NB4 (cell line): Measurements from ENCODE around the gene CISD3.

ENCODE experiments used
- POLR2A ChIP-seq: IDR thresholded peaks from 2 replicates; pipeline ENCODE4 v1.6.1; 2011; ENCODE audit warnings: mild to moderate bottlenecking; ENCODE audit not compliant: insufficient read length; ENCODE audit errors: extremely low read depth
- TF ChIP-seq, protein P1 (sequence below): IDR thresholded peaks from one replicate; pipeline ENCODE4 v1.5.1; 2012; ENCODE audit warnings: low read depth, low read length

DNA sequence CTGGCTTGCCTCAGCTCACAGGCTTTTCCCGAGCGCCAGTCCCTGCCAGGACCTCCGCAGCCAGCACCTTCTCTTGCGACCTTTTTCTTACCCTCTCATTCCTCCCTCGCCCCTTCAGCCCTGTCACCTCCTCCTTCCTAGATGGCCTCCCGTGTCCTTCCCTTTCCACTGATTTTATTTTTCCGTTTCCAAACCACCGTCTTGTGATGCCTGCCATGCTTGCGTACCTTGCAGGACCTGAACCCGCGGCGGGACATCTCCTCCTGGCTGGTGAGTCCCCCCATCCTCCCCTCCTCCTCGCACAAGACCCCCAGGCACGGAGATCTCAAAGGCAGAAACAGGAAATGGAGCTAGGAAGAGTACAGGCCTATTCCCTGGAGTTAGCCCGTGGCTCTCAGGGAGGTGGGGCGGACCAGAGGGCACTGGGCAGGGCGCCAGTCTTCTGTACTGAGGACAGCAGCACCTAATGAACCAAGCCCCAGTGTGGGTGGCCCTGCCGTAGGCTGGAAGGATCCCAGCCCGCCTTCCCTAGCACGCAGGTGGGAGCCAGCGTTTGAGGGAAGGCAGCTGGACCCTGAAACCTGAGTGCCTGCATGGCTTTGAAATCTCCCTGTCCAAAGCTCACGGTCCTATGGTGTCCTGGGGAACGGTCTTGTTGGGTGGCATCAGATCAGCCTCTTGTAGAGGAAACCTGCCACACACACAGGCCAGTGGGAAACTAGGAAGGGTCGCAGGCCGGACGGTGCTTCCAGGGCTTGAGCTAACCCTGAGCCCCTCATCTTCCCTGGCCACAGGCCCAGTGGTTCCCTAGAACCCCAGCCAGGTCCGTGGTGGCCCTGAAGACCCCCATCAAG, 612 bp downstream of the CISD3 start:
- TF ChIP-seq, protein P1, sequence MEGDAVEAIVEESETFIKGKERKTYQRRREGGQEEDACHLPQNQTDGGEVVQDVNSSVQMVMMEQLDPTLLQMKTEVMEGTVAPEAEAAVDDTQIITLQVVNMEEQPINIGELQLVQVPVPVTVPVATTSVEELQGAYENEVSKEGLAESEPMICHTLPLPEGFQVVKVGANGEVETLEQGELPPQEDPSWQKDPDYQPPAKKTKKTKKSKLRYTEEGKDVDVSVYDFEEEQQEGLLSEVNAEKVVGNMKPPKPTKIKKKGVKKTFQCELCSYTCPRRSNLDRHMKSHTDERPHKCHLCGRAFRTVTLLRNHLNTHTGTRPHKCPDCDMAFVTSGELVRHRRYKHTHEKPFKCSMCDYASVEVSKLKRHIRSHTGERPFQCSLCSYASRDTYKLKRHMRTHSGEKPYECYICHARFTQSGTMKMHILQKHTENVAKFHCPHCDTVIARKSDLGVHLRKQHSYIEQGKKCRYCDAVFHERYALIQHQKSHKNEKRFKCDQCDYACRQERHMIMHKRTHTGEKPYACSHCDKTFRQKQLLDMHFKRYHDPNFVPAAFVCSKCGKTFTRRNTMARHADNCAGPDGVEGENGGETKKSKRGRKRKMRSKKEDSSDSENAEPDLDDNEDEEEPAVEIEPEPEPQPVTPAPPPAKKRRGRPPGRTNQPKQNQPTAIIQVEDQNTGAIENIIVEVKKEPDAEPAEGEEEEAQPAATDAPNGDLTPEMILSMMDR, result no peak
- no peak for TF ChIP-seq POLR2A
